BJ (cell line): ENCODE measurements around the gene GLDC. TPM values are rescaled to one million over a fixed set of nuclear protein-coding genes. Genes with fewer than 3 reads are reported as not detected.

Source experiments
- CTCF ChIA-PET: fragments of 350-600 bp; formaldehyde crosslinking; extraction: SDS; loops from one replicate; lab custom pipeline; 2021; ENCODE audit warnings: antibody characterized with exemption, inconsistent platforms; lab: Yijun Ruan, JAX
- POLR2A ChIA-PET: fragments of 300-600 bp; sonication (Branson Sonifier 250); formaldehyde crosslinking; extraction: SDS; loops from one replicate; lab custom pipeline; 2021; ENCODE audit warnings: antibody characterized with exemption; lab: Charles Lee
- DNase-seq: peaks from one replicate; pipeline ENCODE4 v3.0.0-alpha.2; 2011; ENCODE audit warnings: low read depth
- H3K27me3 ChIP-seq: 2 replicates; pipeline ENCODE4 v1.6.0; 2011; ENCODE audit warnings: low read length; ENCODE audit not compliant: control insufficient read depth, insufficient read depth
- H3K36me3 ChIP-seq: 2 replicates; pipeline ENCODE4 v1.5.1; 2011; ENCODE audit warnings: low read length; ENCODE audit not compliant: control insufficient read depth, insufficient read depth
- H3K4me3 ChIP-seq: 2 replicates; pipeline ENCODE4 v1.5.1; 2011; ENCODE audit warnings: low read depth, mild to moderate bottlenecking, control low read depth, low read length
- polyA plus RNA-seq: library from polyadenylated mRNA; depleted of rRNA; stranded (reverse); fragments of >200 nt; gene quantifications from 2 replicates; pipeline ENCODE4 v1.2.3, GENCODE V29; 2011; rRNA removed
- small RNA-seq: library from RNA; depleted of rRNA; stranded (forward); fragments of <200 nt; gene quantifications from one replicate; pipeline ENCODE3, GENCODE V24; 2012; ENCODE audit warnings: low replicate concordance, low read depth; ENCODE audit not compliant: insufficient read length
- TF ChIP-seq, protein P1 (sequence below): IDR thresholded peaks from 2 replicates; pipeline ENCODE4 v1.5.1; 2011; ENCODE audit warnings: low read depth, mild to moderate bottlenecking, control low read depth, inconsistent platforms, low read length, moderate library complexity; ENCODE audit not compliant: insufficient read depth

The GLDC gene
- polyA plus RNA-seq, 1 experiment = 0.28 TPM

DNA sequence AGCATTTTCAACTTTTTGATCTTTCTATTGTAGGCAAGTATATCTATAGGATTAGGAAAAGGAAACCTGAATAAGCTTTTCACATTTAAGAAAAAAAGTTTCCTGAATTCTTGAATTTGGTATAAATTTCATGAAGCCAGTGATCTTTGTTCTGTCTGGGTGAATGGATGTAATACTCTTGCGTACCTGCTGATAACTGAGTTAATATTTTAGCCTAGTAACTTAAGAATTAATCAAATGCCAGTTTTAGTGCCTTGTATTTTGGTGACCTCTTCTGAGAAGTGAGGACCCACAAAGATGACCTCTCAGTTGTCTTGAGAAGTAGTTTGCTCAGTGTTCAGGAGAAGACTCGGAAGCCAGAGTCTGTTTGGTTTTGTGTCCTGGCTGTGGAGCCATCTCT is 154.7 kb downstream of the GLDC start:
- POLR2A ChIA-PET = no interaction called here
- Histone ChIP-seq H3K4me3 (no peak overlapping the region), H3K27me3 (no peaks in the 10 kb centered on the region), H3K36me3 (peaks cover 3% of the 10 kb centered on the region)
- CTCF ChIA-PET = no interaction called here
- no peak for DNase-seq
- TF ChIP-seq, protein P1, sequence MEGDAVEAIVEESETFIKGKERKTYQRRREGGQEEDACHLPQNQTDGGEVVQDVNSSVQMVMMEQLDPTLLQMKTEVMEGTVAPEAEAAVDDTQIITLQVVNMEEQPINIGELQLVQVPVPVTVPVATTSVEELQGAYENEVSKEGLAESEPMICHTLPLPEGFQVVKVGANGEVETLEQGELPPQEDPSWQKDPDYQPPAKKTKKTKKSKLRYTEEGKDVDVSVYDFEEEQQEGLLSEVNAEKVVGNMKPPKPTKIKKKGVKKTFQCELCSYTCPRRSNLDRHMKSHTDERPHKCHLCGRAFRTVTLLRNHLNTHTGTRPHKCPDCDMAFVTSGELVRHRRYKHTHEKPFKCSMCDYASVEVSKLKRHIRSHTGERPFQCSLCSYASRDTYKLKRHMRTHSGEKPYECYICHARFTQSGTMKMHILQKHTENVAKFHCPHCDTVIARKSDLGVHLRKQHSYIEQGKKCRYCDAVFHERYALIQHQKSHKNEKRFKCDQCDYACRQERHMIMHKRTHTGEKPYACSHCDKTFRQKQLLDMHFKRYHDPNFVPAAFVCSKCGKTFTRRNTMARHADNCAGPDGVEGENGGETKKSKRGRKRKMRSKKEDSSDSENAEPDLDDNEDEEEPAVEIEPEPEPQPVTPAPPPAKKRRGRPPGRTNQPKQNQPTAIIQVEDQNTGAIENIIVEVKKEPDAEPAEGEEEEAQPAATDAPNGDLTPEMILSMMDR = no peak

DNA sequence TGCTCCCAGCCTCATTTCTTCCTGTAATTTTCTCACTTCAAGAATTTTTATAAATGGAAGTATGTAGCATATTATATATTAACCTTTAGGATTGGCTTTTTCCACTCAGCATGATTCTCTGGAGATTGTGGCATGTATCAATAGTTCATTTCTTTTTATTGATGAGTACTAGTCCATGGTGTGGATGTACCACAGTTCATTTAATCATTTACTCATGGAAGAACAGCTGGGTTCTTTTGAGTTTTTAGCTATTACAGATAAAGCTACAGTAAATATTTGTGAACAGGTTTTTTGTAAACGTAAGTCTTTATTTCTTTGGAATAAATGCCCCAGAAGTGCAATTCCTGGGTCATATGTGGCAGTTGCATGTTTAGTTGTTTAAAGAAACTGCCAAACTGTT is 156.4 kb downstream of the GLDC start:
- TF ChIP-seq, protein P1 = no peak
- no peaks in the 10 kb centered on the region for H3K27me3 ChIP-seq
- no peak for DNase-seq
- CTCF ChIA-PET = no interaction called here
- POLR2A ChIA-PET = no interaction called here
- peaks cover 4% of the 10 kb centered on the region for H3K36me3 ChIP-seq
- H3K4me3 ChIP-seq = no peak overlapping the region

DNA sequence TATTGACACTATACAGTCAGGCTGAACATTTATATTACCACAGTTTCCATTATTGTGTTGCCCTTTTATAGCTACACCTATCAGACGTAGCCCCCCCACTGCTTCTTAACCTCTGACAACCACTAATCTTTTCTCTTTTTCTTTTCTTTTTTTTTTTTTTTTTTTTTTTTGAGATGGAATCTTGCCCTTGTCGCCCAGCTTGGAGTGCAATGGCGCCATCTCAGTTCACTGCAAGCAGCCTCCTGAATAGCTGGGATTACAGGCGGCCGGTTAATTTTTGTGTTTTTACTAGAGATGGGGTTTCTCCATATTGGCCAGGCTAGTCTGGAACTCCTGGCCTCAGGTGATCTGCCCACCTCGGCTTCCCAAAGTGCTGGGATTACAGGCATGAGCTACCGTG is 157.1 kb downstream of the GLDC start:
- ChIA-PET CTCF (no interaction called here), POLR2A (no interaction called here)

DNA sequence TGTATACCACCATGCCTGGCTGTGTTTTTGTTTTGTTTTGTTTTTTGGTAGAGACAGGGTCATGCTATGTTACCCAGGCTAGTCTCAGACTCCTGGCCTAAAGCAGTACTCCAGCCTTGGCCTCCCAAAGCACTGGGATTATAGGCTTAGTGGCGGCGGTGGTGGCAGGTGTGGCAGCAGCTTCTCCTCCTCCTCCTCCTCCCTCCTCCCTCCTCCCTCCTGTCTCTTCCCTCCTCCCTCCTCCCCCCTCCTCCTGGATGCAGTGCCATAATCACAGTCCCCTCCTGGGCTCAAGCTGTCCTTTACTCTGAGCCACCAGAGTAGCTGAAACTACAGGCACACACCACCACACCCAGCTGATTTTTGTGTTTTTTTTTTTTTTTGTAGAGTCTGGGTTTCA is 161.3 kb downstream of the GLDC start:
- no peak overlapping the region for H3K4me3 ChIP-seq
- TF ChIP-seq, protein P1 = no peak
- ChIA-PET CTCF (no interaction called here), POLR2A (no interaction called here)
- DNase-seq = no peak
- H3K36me3 ChIP-seq = peaks cover 4% of the 10 kb centered on the region
- no peaks in the 10 kb centered on the region for H3K27me3 ChIP-seq

More for the DNA sequence above, 157.1 kb downstream of the GLDC start:
- DNase-seq = no peak
- TF ChIP-seq, protein P1 = no peak
- peaks cover 4% of the 10 kb centered on the region for H3K36me3 ChIP-seq
- H3K4me3 ChIP-seq = no peak overlapping the region
- H3K27me3 ChIP-seq = no peaks in the 10 kb centered on the region

Small RNA genes within 50 kb of the gene (small RNA-seq; reads per million reads assigned to genes)
- gene RN7SL123P (not detected), gene RN7SL25P (not detected)

Other genes starting within 250 kb of the GLDC start
- gene UHRF2, start 232.5 kb downstream of the GLDC start, polyA plus RNA-seq = 31.1 and 49.8 TPM in 2 replicates
- gene KDM4C, start 112.2 kb upstream of the GLDC start, polyA plus RNA-seq = 11.3 and 11.5 TPM in 2 replicates